CD14-positive monocyte (primary cell): ENCODE measurements around the gene PEX5L. TPM values are rescaled to one million over a fixed set of nuclear protein-coding genes. Genes with fewer than 3 reads are reported as not detected.

Source experiments
- DNase-seq, 3 donors: peaks; one replicate each; pipeline ENCODE4 v3.0.0-alpha.2; 2011 to 2022
- H2AFZ ChIP-seq: 2 replicates; pipeline ENCODE4 v1.6.0; 2012; ENCODE audit warnings: mild to moderate bottlenecking, low read depth, low read length, inconsistent platforms; ENCODE audit not compliant: insufficient read depth, poor library complexity, severe bottlenecking
- H3K27ac ChIP-seq, 2 donors: 1 replicate in 1 of 2; 2 replicates in 1 of 2; pipeline ENCODE4 v1.5.1; 2012 to 2013; ENCODE audit warnings: low read length in 2 of 2, control low read depth in 1 of 2, inconsistent platforms in 1 of 2, low read depth in 1 of 2, mild to moderate bottlenecking in 1 of 2
- H3K27me3 ChIP-seq, 2 donors: one replicate each; pipeline versions ENCODE4 v1.6.0 to v1.6.1; 2011 to 2013; ENCODE audit warnings: low read length in 2 of 2; ENCODE audit not compliant: control insufficient read depth in 2 of 2, insufficient read depth in 2 of 2
- H3K36me3 ChIP-seq, 2 donors: replicated peaks in 1 of 2; 1 replicate in 1 of 2; 2 replicates in 1 of 2; pipeline versions ENCODE4 v1.5.1 to v1.6.1; 2012 to 2013; ENCODE audit warnings: low read length in 2 of 2, control low read depth in 1 of 2, inconsistent platforms in 1 of 2, mild to moderate bottlenecking in 1 of 2; ENCODE audit not compliant: insufficient read depth in 2 of 2, control insufficient read depth in 1 of 2
- H3K4me1 ChIP-seq, 2 donors: 1 replicate in 1 of 2; 2 replicates in 1 of 2; pipeline versions ENCODE4 v1.5.1 to v1.6.1; 2012 to 2013; ENCODE audit warnings: low read length in 2 of 2, control low read depth in 1 of 2, inconsistent platforms in 1 of 2, mild to moderate bottlenecking in 1 of 2, moderate library complexity in 1 of 2; ENCODE audit not compliant: insufficient read depth in 2 of 2, control insufficient read depth in 1 of 2
- H3K4me2 ChIP-seq: replicated peaks from 2 replicates; pipeline ENCODE3; 2012; ENCODE audit warnings: low read length, moderate library complexity, mild to moderate bottlenecking; ENCODE audit not compliant: poor library complexity, severe bottlenecking; ENCODE audit errors: extremely low read depth
- H3K4me3 ChIP-seq, 3 experiments: fragments of 200-600 bp in 1 of 3; sonication (generic) in 1 of 3; replicated peaks in 1 of 3; 1 replicate in 2 of 3; 2 replicates in 1 of 3; pipeline ENCODE4 v1.5.1; 2011 to 2013; ENCODE audit warnings: low read length in 3 of 3, mild to moderate bottlenecking in 3 of 3, control low read depth in 2 of 3, low read depth in 2 of 3, inconsistent platforms in 1 of 3, moderate library complexity in 1 of 3
- H3K79me2 ChIP-seq: 2 replicates; pipeline ENCODE4 v1.6.0; 2012; ENCODE audit warnings: mild to moderate bottlenecking, control low read depth, inconsistent platforms, low read length, moderate library complexity; ENCODE audit not compliant: insufficient read depth
- H3K9ac ChIP-seq: 2 replicates; pipeline ENCODE4 v1.6.0; 2017; ENCODE audit warnings: low read length, mild to moderate bottlenecking; ENCODE audit not compliant: insufficient read depth, poor library complexity, severe bottlenecking
- H3K9me3 ChIP-seq, 2 donors: replicated peaks in 1 of 2; 1 replicate in 1 of 2; 2 replicates in 1 of 2; pipeline versions ENCODE4 v1.5.1 to v1.6.1; 2012 to 2013; ENCODE audit warnings: low read length in 2 of 2, control low read depth in 1 of 2; ENCODE audit not compliant: control insufficient read depth in 1 of 2, insufficient read depth in 1 of 2
- H4K20me1 ChIP-seq: 2 replicates; pipeline ENCODE4 v1.6.0; 2012; ENCODE audit warnings: mild to moderate bottlenecking, low read length, control low read depth, moderate library complexity; ENCODE audit not compliant: insufficient read depth
- H3K27ac Mint-ChIP-seq, 7 donors: one replicate each; pipeline ENCODE4 v1.8.0; 2020; ENCODE audit warnings: mild to moderate bottlenecking in 7 of 7, mixed read lengths in 7 of 7, moderate library complexity in 6 of 7, inconsistent platforms in 2 of 7
- H3K27me3 Mint-ChIP-seq, 3 donors: one replicate each; pipeline ENCODE4 v1.8.0; 2021 to 2022; ENCODE audit warnings: low read depth in 3 of 3, mild to moderate bottlenecking in 3 of 3, mixed read lengths in 3 of 3, moderate library complexity in 3 of 3, inconsistent platforms in 1 of 3
- H3K36me3 Mint-ChIP-seq, 2 donors: one replicate each; pipeline ENCODE4 v1.8.0; 2020; ENCODE audit warnings: mixed read lengths in 2 of 2, inconsistent platforms in 1 of 2, mild to moderate bottlenecking in 1 of 2
- H3K4me1 Mint-ChIP-seq: one replicate; pipeline ENCODE4 v1.8.0; 2020; ENCODE audit warnings: mild to moderate bottlenecking, mixed read lengths
- H3K4me3 Mint-ChIP-seq, 2 donors: one replicate each; pipeline ENCODE4 v1.8.0; 2020; ENCODE audit warnings: mild to moderate bottlenecking in 2 of 2, mixed read lengths in 2 of 2, moderate library complexity in 1 of 2
- H3K9me3 Mint-ChIP-seq, 7 donors: one replicate each; pipeline ENCODE4 v1.8.0; 2020 to 2022; ENCODE audit warnings: mixed read lengths in 7 of 7, mild to moderate bottlenecking in 6 of 7, moderate library complexity in 6 of 7, inconsistent platforms in 2 of 7
- CTCF ChIP-seq: fragments of 200-600 bp; IDR thresholded peaks from one replicate; pipeline ENCODE4 v1.8.0; 2022; ENCODE audit warnings: antibody characterized with exemption, mild to moderate bottlenecking
- WGBS: methylation state at CpG from one replicate; pipeline ENCODE4 v1.1.5; 2013; ENCODE audit warnings: missing lambda C conversion rate; ENCODE audit not compliant: insufficient coverage; 5-methylcytosine and 5-hydroxymethylcytosine counted together
- intact Hi-C, 2 donors: fragments of 100-400 bp; cut with micrococcal nuclease; formaldehyde crosslinking; loops; one replicate each; pipeline versions ENCODE4 v1.15.0 to v1.15.1; 2023
- polyA plus RNA-seq, 3 donors: library from polyadenylated mRNA; depleted of rRNA in 1 of 3; unstranded in 2 of 3; stranded (reverse) in 1 of 3; fragments of 300-500 nt in 2 of 3; fragments of >200 nt in 1 of 3; fragmentation: Illumina TruSeq in 2 of 3; gene quantifications; 1 replicate in 2 of 3; 2 replicates in 1 of 3; pipeline ENCODE4 v1.2.3, GENCODE V29; 2012 to 2021

The PEX5L gene
- polyA plus RNA-seq, 3 donors, result not detected

DNA sequence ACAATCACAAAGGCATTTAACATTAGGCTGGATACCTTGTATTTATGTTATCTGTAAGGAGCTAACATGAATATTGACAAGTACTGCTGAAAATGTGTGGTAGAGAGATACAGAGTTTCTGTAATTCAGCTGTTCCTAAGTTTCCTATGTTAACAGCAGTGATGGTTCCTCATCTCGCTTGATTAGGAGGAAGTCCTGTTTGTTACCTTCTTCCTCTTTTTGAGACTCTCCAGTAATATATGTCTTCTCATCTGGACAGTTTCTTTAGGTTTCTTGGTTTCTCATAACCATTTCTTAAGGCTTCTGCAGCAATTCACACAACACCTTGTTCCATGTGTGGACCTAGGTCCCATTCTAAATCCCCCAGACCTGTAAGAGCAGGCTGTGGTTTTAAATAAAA, 11.4 kb upstream of the PEX5L start:
- no peak for TF ChIP-seq CTCF

GRCh38 chr3:180040966-180041365, 4.2 kb upstream of the PEX5L start:
- peaks cover 0 to 5% of the 10 kb centered on the region in 2 donors for H3K9me3 ChIP-seq
- H3K4me2 ChIP-seq, result no peak overlapping the region
- TF ChIP-seq CTCF, result no peak
- H3K4me1 ChIP-seq, result no peaks in the 10 kb centered on the region
- H2AFZ ChIP-seq, result no peak overlapping the region
- H3K27me3 ChIP-seq, result peaks cover 30 to 45% of the 10 kb centered on the region in 2 donors
- no peak overlapping the region for H3K4me3 ChIP-seq
- Mint-ChIP-seq H3K27ac (no peak overlapping the region), H3K9me3 (peaks cover 0 to 12% (median 5%) of the 10 kb centered on the region in 7 donors), H3K4me1 (peaks cover 6% of the 10 kb centered on the region), H3K36me3 (peaks cover 0 to 2% of the 10 kb centered on the region in 2 donors), H3K4me3 (no peak overlapping the region), H3K27me3 (peaks cover 26 to 29% (median 28%) of the 10 kb centered on the region in 3 donors)
- no peaks in the 10 kb centered on the region for H4K20me1 ChIP-seq
- H3K36me3 ChIP-seq, result no peaks in the 10 kb centered on the region
- no peak overlapping the region for H3K27ac ChIP-seq
- H3K79me2 ChIP-seq, result no peaks in the 10 kb centered on the region
- DNase-seq, result no peak
- no peak overlapping the region for H3K9ac ChIP-seq
- intact Hi-C loops, result no loop called here
- 90% methylated on average over 2 of the region's 4 CpGs for WGBS

More for the DNA sequence above, 11.4 kb upstream of the PEX5L start:
- no peak overlapping the region for H3K27ac Mint-ChIP-seq
- Histone ChIP-seq H3K79me2 (no peaks in the 10 kb centered on the region), H2AFZ (no peak overlapping the region), H3K36me3 (no peaks in the 10 kb centered on the region), H3K9me3 (no peaks in the 10 kb centered on the region), H3K4me3 (no peak overlapping the region), H3K4me2 (no peak overlapping the region), H3K9ac (no peak overlapping the region), H3K27me3 (no peaks in the 10 kb centered on the region), H4K20me1 (no peaks in the 10 kb centered on the region), H3K27ac (no peak overlapping the region), H3K4me1 (no peaks in the 10 kb centered on the region)
- WGBS, result no CpG with 5 or more reads among the region's 1 CpG
- H3K4me3 Mint-ChIP-seq, result no peak overlapping the region
- H3K9me3 Mint-ChIP-seq, result peaks cover 0 to 2% (median 0%) of the 10 kb centered on the region in 7 donors
- no peaks in the 10 kb centered on the region for H3K36me3 Mint-ChIP-seq
- no peaks in the 10 kb centered on the region for H3K27me3 Mint-ChIP-seq
- H3K4me1 Mint-ChIP-seq, result peaks cover 5% of the 10 kb centered on the region
- intact Hi-C loops, result no loop called here
- DNase-seq, result peak; percentile 0 to 24 (median 22)
